C4-2B (cell line): ENCODE data around the gene REEP6.

Source experiments
- H3K27ac ChIP-seq: fragments of 450-650 bp; 2 replicates; pipeline ENCODE4 v1.5.1; 2017
- CTCF ChIP-seq: fragments of 450-650 bp; conservative IDR thresholded peaks from 2 replicates; pipeline ENCODE4 v1.5.1; 2017; ENCODE audit warnings: mild to moderate bottlenecking
- ZFX ChIP-seq: fragments of 450-650 bp; IDR thresholded peaks from 2 replicates; pipeline ENCODE4 v1.6.1; 2017

The REEP6 gene

GRCh38 chr19:1491114-1491848 is at the start of gene REEP6:
REEP6 (plus strand) TSS chr19:1491181; CDS start chr19:1491270, 89 bp downstream.
- H3K27ac ChIP-seq, result peak within 1 kb of the TSS; percentile 72
- TF ChIP-seq CTCF, result no peak
- peak; percentile 14; the same call in 1 of the 2 replicates for TF ChIP-seq ZFX

- H3K27ac ChIP-seq, result peak overlapping the region; percentile 98
- TF ChIP-seq CTCF (no peak), ZFX (no peak)
Observed at GRCh38 chr19:1441677-1442438, 49.1 kb upstream of the REEP6 start.

GRCh38 chr19:1445185-1445931 is 45.6 kb upstream of the REEP6 start:
- H3K27ac ChIP-seq, result no peak overlapping the region
- 0 out of 2 replicates have a peak, but pooled peaks have one; percentile 25 for TF ChIP-seq ZFX
- TF ChIP-seq CTCF, result peak; percentile 99

GRCh38 chr19:1445932-1446712 is 44.9 kb upstream of the REEP6 start:
- H3K27ac ChIP-seq, result no peak overlapping the region
- TF ChIP-seq CTCF (no peak), ZFX (no peak)

- H3K27ac ChIP-seq, result no peak overlapping the region
- no peak for TF ChIP-seq CTCF
- no peak for TF ChIP-seq ZFX
Observed at GRCh38 chr19:1446713-1447481, 44.1 kb upstream of the REEP6 start.

- no peak overlapping the region for H3K27ac ChIP-seq
- TF ChIP-seq ZFX (no peak), CTCF (no peak)
Observed at GRCh38 chr19:1447504-1447903, 43.5 kb upstream of the REEP6 start.
